Activated effector memory CD4-positive, alpha-beta T cell treated with anti-CD3 and anti-CD28 coated beads, Interleukin-2, amount 50 U/mL, for 16 hours (primary cell): ENCODE measurements around the gene ERGIC1.

Source experiments
- DNase-seq: peaks from one replicate; pipeline ENCODE4 v3.0.0-alpha.2; 2020

The ERGIC1 gene

GRCh38 chr5:172904312-172904642, 70.2 kb downstream of the ERGIC1 start:
- DNase-seq, result no peak

GRCh38 chr5:172904643-172905345, 70.7 kb downstream of the ERGIC1 start:
- DNase-seq, result no peak

GRCh38 chr5:172905346-172906140, 71.5 kb downstream of the ERGIC1 start:
- DNase-seq, result no peak

- no peak for DNase-seq
These were observed 72.4 kb downstream of the ERGIC1 start for GRCh38 chr5:172906436-172906835.

DNA sequence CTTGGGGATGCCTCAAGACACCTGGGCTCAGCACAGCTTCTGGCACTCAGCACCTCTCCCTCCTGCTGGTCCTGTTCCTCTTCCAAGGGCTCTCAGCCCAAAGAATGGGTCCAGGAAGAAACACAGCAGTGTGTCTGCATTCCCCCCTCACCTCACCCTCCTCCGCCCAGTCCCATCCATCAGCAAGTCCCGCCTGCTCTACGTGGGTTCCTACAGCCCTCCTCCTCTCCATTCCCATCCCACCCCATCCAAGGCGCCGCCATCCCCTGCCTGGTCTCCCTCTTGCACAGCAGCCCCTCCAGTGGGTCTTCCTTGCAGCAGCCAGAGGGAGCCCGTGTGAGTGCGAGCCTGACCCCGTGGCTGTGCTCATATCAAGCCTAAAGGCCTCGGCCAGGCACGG, 72.8 kb downstream of the ERGIC1 start:
- DNase-seq, result no peak

- no peak for DNase-seq
These were observed 73.6 kb downstream of the ERGIC1 start for GRCh38 chr5:172907657-172908056.

- no peak for DNase-seq
These were observed 74.6 kb downstream of the ERGIC1 start for GRCh38 chr5:172908662-172909061.

- DNase-seq, result no peak
These were observed 76.0 kb downstream of the ERGIC1 start for GRCh38 chr5:172909931-172910502.

- DNase-seq, result no peak
These were observed 77.0 kb downstream of the ERGIC1 start for GRCh38 chr5:172910828-172911627.

DNA sequence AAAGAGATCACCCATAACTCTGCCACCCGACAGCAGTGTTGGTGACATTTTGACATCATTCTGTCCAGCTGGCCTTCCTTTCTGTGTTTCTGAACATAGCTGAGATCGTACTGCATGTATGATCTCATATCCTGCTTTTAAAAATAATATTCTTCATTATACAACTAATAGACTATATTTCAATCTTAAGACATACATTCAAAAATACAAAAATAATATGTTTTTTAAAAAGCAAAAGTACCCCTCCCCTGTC, 77.5 kb downstream of the ERGIC1 start:
- DNase-seq, result no peak

GRCh38 chr5:172911976-172912375, 77.9 kb downstream of the ERGIC1 start:
- no peak for DNase-seq

- DNase-seq, result no peak
These were observed 79.2 kb downstream of the ERGIC1 start for GRCh38 chr5:172913117-172913850.

DNA sequence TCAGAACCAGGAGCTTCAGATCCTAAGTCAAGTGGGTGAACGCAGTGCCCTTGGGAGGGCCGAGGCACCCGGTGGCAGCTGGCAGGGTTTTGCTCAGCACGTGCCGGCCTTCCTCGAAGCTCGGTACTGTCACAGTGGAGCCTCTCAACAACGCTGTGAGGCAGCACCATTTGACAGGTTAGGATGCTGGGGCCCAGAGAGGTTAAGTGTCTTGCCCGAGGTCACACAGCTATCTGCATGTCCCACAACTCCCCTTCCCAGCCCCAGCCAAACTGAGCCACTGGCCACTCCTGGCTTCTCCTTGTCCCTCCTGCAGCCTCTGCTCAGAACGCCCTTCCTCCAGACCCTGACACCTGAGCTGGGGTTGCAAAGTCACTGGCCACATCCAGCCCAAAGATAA, 81.5 kb downstream of the ERGIC1 start:
- DNase-seq, result no peak

GRCh38 chr5:172918421-172919371, 84.6 kb downstream of the ERGIC1 start:
- DNase-seq, result no peak

DNA sequence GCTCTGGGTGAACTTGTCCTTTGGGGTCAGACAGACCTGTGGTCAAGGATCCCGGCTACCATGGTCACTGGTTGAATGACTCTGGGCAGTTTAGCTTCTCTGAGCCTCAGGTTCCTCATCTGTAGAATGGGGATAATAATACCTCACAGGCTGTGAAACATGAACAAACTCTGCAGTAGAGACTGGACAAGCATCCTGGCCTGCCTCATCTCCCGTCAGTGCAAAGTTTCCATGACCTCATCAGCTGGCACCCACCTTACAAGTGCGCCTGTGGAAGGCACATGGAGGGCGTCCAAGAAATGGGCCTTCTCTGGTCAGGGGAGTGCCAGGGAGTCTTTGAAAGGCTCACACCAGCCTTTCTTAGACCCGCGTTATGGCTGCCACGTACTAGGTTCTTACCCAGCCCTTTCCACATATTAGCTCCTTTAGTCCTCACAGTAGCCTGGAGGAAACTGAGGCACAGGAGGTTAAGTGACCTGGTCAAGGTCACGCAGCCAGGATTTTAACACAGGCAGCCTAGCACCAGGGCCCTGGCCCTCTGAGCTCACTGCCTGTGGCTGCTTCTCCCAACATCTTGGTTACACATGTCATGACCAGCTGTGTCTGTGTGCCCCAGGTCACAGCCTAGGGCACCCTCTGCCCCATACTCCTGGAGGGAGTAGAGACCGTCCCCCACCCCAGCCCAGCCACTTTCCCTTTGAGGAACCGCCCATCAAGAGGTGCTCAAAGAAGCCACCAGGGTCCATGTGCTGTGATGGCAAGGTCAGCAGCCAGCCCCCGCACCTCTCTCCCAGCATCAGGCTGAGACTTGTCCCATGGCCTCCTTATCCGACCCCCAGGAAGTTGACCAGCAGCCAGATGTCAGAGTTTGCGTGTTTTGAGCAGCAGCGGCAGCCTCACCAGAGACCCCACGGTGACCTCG, 85.7 kb downstream of the ERGIC1 start:
- no peak for DNase-seq

- DNase-seq, result no peak
These were observed 86.4 kb downstream of the ERGIC1 start for GRCh38 chr5:172920447-172920849.

DNA sequence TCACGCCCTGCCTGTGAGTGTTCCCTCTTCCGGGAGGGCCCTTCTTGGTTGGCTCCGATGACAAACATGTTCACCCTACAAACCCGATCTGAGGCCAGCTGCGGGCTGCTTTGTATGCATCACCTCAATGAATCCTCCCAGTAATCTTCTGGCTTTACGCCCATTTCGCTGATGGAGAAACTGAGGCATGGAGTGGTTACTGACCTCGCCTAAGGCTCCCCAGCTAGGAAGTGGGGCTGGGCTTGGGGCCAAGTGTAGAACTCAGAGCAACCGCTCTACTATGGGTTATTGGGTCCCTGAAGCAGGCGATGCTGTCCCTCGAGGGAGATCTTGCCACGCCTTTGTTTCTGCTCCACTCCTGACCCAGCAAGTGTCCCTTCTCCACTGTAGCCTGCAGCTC, 86.9 kb downstream of the ERGIC1 start:
- no peak for DNase-seq

DNA sequence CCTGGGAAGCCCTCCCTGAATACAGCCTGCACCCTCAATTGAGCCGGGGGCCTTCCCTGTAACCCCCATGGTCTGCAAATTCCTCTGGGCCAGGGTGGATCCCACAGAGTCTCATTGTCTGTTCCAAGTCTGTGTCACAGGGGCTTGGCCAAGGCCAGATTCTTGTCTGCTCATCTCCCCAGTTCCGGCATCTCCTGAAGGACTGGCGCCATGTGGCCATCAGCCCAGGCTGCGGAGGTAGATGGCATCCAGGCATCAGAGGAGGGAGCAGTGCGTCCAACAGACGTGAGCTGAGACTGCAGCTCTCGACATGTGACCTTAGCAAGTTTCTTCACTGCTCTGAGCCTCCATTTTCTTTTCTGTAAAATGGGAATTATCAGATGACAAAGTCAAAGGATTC, 87.9 kb downstream of the ERGIC1 start:
- DNase-seq, result no peak

DNA sequence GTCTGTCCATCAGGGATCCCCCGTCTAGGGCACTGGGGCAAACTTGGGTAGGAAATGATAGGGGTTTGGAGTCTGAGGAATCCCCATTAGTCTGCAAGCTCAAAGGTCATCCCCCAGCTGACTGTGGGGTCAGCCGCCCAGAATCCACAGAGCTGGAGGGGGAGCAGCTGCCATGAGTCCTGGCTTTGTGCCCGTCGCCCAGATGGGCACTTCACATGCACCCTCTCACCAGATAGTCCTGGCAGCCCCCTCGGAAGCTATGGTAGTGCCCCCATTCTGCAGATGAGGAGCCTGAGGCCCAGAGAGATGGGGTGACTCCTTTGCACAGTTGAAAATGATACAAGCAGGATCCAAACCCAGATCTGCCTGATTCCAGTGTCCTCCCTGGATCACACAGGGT, 89.5 kb downstream of the ERGIC1 start:
- no peak for DNase-seq

- no peak for DNase-seq
These were observed 91.4 kb downstream of the ERGIC1 start for GRCh38 chr5:172925336-172925948.
